ENCODE results near the gene ASTN2.

DNA sequence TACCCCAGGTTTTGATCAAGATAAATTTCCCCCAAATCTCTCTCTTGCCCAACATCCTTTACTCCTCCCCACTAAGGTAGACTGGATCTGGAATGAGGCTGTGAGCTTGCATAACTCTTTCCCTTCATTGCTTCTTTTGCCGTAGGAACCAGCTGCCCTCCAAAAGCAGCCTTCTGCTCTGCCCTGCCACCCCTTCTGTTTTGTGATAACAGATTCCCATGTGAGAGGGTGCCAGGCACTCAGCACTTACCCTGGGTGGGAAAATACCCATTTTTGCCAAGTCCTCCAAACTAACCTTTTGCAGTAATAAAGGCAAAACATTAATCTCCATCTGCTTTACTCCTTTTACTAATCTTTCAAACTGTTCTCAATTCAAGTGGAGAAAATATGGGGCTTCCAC lies 182.6 kb downstream of the ASTN2 start:
- TF ChIP-seq, protein P1, sequence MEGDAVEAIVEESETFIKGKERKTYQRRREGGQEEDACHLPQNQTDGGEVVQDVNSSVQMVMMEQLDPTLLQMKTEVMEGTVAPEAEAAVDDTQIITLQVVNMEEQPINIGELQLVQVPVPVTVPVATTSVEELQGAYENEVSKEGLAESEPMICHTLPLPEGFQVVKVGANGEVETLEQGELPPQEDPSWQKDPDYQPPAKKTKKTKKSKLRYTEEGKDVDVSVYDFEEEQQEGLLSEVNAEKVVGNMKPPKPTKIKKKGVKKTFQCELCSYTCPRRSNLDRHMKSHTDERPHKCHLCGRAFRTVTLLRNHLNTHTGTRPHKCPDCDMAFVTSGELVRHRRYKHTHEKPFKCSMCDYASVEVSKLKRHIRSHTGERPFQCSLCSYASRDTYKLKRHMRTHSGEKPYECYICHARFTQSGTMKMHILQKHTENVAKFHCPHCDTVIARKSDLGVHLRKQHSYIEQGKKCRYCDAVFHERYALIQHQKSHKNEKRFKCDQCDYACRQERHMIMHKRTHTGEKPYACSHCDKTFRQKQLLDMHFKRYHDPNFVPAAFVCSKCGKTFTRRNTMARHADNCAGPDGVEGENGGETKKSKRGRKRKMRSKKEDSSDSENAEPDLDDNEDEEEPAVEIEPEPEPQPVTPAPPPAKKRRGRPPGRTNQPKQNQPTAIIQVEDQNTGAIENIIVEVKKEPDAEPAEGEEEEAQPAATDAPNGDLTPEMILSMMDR (IDR thresholded peaks at IDR 0.05) = no peak
- no peak for TF ChIP-seq POLR2A (IDR thresholded peaks at IDR 0.05)

Data from lower leg skin (tissue), 3 donors.